Uterus (tissue), 4 donors: ENCODE data around the gene GEMIN7. TPM values are rescaled to one million over a fixed set of nuclear protein-coding genes. Genes with fewer than 3 reads are reported as not detected.

ENCODE experiments used
- DNase-seq, 2 donors: peaks; one replicate each; pipeline ENCODE4 v3.0.0-alpha.2; 2019 to 2020
- H3K27ac ChIP-seq, 2 donors: fragments of 200-600 bp; sonication (generic); 1 replicate in 1 of 2; 2 replicates in 1 of 2; pipeline ENCODE4 v1.5.1; 2016 to 2018
- H3K27me3 ChIP-seq, 2 donors: fragments of 200-600 bp; sonication (generic); one replicate each; pipeline ENCODE4 v1.5.1; 2018 to 2019; ENCODE audit warnings: control low read depth in 1 of 2
- H3K36me3 ChIP-seq, 2 donors: fragments of 200-600 bp; sonication (generic); one replicate each; pipeline ENCODE4 v1.5.1; 2019; ENCODE audit warnings: control low read depth in 1 of 2
- H3K4me1 ChIP-seq, 2 donors: fragments of 200-600 bp; sonication (generic); one replicate each; pipeline ENCODE4 v1.5.1; 2018 to 2019; ENCODE audit warnings: control low read depth in 1 of 2
- H3K4me3 ChIP-seq, 2 donors: fragments of 200-600 bp; sonication (generic); 1 replicate in 1 of 2; 2 replicates in 1 of 2; pipeline ENCODE4 v1.5.1; 2018 to 2019; ENCODE audit warnings: mild to moderate bottlenecking in 1 of 2
- H3K9me3 ChIP-seq, 2 donors: fragments of 200-600 bp; sonication (generic); one replicate each; pipeline ENCODE4 v1.5.1; 2019; ENCODE audit warnings: control low read depth in 1 of 2
- POLR2A ChIP-seq, 2 donors: fragments of 450-650 bp; IDR thresholded peaks; one replicate each; pipeline ENCODE4 v1.6.1; 2016; ENCODE audit warnings: antibody characterized with exemption in 2 of 2, mild to moderate bottlenecking in 1 of 2, moderate library complexity in 1 of 2
- intact Hi-C: fragments of 100-400 bp; cut with DNase I; formaldehyde crosslinking; loops from one replicate; pipeline ENCODE4 v1.15.1; 2023; ENCODE audit warnings: low total_unique reads
- total RNA-seq, 4 donors: library from RNA; depleted of rRNA in 3 of 4; stranded (reverse); fragments of >200 nt in 3 of 4; gene quantifications; one replicate each; pipeline versions ENCODE4 v1.1.0 to v1.2.4, GENCODE V29; 2014 to 2023
- TF ChIP-seq, protein P1 (sequence below), 4 experiments: fragments of 200-600 bp in 2 of 4; fragments of 450-650 bp in 2 of 4; sonication (generic) in 2 of 4; IDR thresholded peaks; one replicate each; pipeline ENCODE4 v1.5.1; 2016 to 2019; ENCODE audit warnings: antibody characterized with exemption in 4 of 4, mild to moderate bottlenecking in 2 of 4, moderate library complexity in 1 of 4
- donor health status: DM: yes; HTN: yes; CAD: no.

The GEMIN7 gene
- total RNA-seq, 4 donors from 2014 or later, result 3.5 to 18.4 (median 13.7) TPM

DNA sequence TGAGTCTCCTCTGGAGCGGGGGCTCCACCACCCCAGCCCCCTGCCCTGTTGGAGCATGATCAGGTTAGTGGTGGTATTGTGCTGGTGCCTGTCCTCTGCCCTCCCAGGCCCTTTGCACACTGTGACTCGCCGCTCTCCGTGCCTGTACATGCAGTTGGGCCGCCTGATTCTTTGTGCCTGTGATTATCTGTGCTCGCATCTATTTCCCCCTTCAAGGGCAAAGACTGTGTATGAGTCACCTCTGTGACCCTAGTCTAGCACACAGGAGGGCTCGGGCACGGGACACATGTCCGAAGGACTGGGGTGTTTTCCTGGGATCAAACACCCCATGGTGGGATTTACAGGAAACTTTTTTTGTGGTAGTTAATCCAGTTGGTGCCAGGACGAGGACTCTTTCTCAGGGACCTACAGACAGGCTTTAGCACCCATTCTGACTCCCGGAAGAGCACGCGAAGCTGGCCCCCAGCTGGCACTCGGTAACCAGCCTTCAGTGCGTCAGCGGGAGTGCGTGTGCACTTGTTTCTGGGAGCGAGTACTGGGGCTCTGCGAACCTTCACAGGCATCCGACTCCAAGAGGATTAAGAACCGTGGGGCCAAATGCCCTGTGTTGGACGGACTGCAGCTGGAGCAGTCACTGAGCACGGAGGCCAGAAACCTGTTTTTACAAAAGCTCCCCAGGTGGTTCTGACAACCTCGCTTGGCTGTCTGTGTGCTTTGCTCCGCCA is 20.6 kb downstream of the GEMIN7 start:
- no peaks in the 10 kb centered on the region for H3K27me3 ChIP-seq
- H3K27ac ChIP-seq, result no peak overlapping the region
- H3K4me1 ChIP-seq, result peaks cover 14 to 28% of the 10 kb centered on the region in 2 donors
- no peaks in the 10 kb centered on the region for H3K9me3 ChIP-seq
- H3K4me3 ChIP-seq, result no peak overlapping the region
- H3K36me3 ChIP-seq, result no peaks in the 10 kb centered on the region
- TF ChIP-seq, protein P1, sequence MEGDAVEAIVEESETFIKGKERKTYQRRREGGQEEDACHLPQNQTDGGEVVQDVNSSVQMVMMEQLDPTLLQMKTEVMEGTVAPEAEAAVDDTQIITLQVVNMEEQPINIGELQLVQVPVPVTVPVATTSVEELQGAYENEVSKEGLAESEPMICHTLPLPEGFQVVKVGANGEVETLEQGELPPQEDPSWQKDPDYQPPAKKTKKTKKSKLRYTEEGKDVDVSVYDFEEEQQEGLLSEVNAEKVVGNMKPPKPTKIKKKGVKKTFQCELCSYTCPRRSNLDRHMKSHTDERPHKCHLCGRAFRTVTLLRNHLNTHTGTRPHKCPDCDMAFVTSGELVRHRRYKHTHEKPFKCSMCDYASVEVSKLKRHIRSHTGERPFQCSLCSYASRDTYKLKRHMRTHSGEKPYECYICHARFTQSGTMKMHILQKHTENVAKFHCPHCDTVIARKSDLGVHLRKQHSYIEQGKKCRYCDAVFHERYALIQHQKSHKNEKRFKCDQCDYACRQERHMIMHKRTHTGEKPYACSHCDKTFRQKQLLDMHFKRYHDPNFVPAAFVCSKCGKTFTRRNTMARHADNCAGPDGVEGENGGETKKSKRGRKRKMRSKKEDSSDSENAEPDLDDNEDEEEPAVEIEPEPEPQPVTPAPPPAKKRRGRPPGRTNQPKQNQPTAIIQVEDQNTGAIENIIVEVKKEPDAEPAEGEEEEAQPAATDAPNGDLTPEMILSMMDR (IDR thresholded peaks at IDR 0.05), result no peak
- TF ChIP-seq POLR2A (IDR thresholded peaks at IDR 0.05), result no peak
- intact Hi-C loops, result no loop called here
- no peak for DNase-seq

- DNase-seq, result no peak
- H3K27me3 ChIP-seq, result no peaks in the 10 kb centered on the region
- intact Hi-C loops, result no loop called here
- peaks cover 8 to 24% of the 10 kb centered on the region in 2 donors for H3K4me1 ChIP-seq
- no peak overlapping the region for H3K4me3 ChIP-seq
- H3K36me3 ChIP-seq, result no peaks in the 10 kb centered on the region
- no peaks in the 10 kb centered on the region for H3K9me3 ChIP-seq
- no peak overlapping the region for H3K27ac ChIP-seq
- TF ChIP-seq, protein P1 (IDR thresholded peaks at IDR 0.05), result no peak
- no peak for TF ChIP-seq POLR2A (IDR thresholded peaks at IDR 0.05)
Observed at GRCh38 chr19:45100201-45100600, 21.1 kb downstream of the GEMIN7 start.

DNA sequence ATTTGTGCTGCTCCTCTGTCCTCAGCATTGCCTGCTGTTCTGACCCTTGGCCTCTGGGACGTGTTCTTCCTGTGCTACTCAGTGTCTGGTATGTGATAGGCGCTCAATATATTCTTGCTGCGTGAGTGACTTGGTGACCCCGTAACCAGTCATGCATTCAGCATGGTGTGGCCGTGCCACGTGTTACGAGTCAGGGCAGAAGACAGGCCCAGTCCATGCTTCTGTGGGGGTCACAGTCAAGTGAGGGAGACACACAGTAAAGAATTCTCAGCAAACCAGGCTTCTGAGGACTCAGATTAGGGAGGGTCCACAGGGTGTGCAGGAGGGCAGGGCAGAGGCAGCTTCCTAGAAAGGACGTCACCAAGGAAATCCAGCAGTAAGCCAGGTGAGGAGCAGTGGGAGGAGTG is 21.8 kb downstream of the GEMIN7 start:
- Histone ChIP-seq H3K27me3 (no peaks in the 10 kb centered on the region), H3K9me3 (no peaks in the 10 kb centered on the region), H3K27ac (no peak overlapping the region), H3K4me1 (peaks cover 8 to 24% of the 10 kb centered on the region in 2 donors), H3K4me3 (no peak overlapping the region), H3K36me3 (no peaks in the 10 kb centered on the region)
- DNase-seq, result no peak
- no peak for TF ChIP-seq POLR2A (IDR thresholded peaks at IDR 0.05)
- TF ChIP-seq, protein P1 (IDR thresholded peaks at IDR 0.05), result no peak
- intact Hi-C loops, result no loop called here

DNA sequence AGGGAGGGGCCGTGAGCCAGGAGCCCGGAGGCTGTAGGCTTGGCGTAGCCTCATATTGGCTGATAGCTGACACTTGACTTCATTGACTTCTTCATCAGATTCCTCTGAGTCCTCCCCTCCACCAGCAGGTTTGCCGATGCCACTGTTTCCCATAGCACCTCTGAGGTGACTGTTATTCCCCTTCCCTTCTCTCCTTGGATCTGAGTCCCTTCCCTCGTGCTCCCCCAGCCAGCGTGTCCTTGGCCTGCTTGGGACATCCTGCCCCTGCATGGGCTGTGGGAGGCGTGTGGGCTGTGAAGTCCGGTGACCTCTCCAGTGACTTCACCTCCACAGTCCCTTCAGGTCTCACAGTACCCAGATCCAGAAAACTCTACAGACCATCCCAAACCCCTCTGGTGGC is 22.7 kb downstream of the GEMIN7 start:
- intact Hi-C loops, result no loop called here

GRCh38 chr19:45102481-45102880 is 23.4 kb downstream of the GEMIN7 start:
- no peaks in the 10 kb centered on the region for H3K9me3 ChIP-seq
- no peaks in the 10 kb centered on the region for H3K36me3 ChIP-seq
- no peaks in the 10 kb centered on the region for H3K27me3 ChIP-seq
- no peak for DNase-seq
- no peak overlapping the region for H3K4me3 ChIP-seq
- TF ChIP-seq POLR2A (IDR thresholded peaks at IDR 0.05), result no peak
- TF ChIP-seq, protein P1 (IDR thresholded peaks at IDR 0.05), result no peak
- intact Hi-C loops, result no loop called here
- peaks cover 8 to 23% of the 10 kb centered on the region in 2 donors for H3K4me1 ChIP-seq
- H3K27ac ChIP-seq, result peak overlapping the region in 1 of 2 donors; percentile 44

More for the DNA sequence above, 22.7 kb downstream of the GEMIN7 start:
- Histone ChIP-seq H3K9me3 (no peaks in the 10 kb centered on the region), H3K4me1 (peaks cover 8 to 24% of the 10 kb centered on the region in 2 donors), H3K36me3 (no peaks in the 10 kb centered on the region), H3K27ac (no peak overlapping the region), H3K27me3 (no peaks in the 10 kb centered on the region), H3K4me3 (no peak overlapping the region)
- no peak for DNase-seq
- TF ChIP-seq, protein P1 (IDR thresholded peaks at IDR 0.05), result no peak
- TF ChIP-seq POLR2A (IDR thresholded peaks at IDR 0.05), result no peak
